GM19035 (cell line): Measurements from ENCODE around the gene HCN2.
"Not testable (repeated sequence)": the region's sequence is repeated elsewhere in the genome, so short reads cannot be mapped to it uniquely, and the experiment has no call there.

ENCODE experiments used
- ATAC-seq: cut with Tn5 transposase; IDR thresholded peaks from one replicate; pipeline ENCODE4 v1.9.1; 2021; ENCODE audit not compliant: unreplicated experiment

HCN2 gene

DNA sequence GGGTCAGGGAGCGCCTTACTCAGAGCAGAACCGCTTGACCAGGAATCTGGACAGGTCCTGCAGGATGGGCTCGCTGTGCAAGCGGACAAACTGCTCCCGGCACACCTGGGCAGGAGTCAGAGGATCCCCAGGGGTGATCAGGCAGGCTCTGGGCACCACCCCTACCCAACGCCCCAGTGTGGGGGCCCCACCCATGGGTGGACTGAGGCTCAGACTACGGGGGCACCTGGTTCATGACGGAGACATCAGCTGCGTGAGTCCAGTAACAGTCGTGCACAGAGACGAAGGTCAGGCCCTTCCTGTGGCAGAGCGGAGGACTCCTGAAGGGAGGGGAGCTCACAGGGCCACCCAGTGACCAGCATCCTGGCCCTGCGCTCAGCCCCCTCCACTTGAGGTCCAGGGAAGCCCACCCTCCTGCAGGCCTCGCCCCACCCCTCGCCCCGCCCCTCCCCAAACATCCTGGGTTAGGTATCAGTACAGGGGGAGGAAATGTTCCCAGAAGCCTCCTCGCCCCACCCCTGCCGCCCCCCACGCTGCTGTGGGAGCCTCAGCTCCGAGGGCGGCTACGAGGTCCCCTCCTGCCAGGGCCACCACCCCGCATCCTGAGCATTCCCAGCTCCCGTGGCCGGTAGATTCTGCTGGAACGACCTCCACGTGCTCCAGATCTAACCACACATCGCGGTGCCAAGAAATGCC, 28.0 kb downstream of the HCN2 start:
- no peak for ATAC-seq

GRCh38 chr19:618247-618619, 28.6 kb downstream of the HCN2 start:
- ATAC-seq = no peak

DNA sequence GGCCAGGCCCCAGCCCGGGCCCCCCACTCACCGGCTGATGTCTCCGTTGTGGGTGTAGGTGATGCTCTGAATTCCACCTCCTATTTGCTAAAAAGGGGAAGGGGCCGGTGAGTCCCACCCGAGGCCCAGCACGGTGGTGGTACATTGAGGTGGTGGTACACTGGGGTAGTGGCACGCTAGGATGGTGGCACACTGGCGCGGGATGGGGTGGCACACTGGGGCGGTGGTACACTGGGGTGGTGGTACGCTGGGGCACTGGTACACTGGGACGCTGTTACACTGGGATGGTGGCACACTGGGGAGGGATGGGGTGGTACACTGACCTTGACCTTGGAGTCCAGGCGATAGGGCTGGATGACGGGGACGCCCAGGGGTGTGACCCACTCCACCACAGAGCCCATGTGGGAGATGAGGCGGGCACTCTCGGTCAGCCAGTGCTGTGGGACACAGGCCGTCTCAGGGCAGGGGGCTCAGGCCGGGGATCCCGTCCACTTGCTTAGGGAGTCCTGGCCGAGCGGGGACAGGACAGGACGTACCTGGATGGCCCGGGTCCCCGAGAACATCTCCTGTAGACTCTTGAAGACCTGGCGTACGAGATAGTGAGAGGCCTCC, 29.1 kb downstream of the HCN2 start:
- no peak for ATAC-seq

GRCh38 chr19:619286-620002, 29.8 kb downstream of the HCN2 start:
- ATAC-seq = no peak

DNA sequence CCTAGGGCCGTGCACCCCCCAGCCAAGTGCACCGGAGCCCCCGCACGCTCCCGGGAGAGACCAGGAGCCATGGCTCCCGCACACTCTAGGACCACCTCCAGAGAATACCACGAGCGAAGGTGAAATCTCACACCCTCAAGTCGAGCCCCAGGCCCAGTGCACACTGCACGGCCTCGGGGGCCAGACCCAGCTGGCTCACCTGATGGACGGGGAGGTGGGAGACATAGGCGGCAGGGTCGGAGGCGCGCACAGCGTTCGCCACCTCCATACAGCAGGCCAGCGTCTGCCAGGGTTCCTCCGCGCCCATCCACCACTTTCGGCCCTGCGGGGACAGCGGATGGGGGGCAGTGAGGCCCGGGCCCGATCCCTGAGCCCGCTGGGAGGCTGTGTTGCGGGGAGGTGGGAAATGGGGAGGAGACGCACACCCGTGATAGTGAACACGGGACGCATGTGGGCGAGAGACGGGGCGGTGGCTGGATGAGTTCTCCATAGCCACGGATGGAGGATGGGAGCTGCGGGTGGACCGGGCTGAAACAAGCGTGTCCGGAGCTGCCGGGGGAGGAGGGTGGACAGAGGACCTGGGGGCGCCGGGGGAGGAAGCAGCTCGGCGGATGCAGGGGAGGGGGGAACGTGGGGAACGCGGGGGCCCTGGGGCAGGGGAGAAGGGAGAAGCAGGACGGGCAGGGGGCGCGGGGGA, 30.6 kb downstream of the HCN2 start:
- no peak for ATAC-seq

GRCh38 chr19:621191-621590, 31.5 kb downstream of the HCN2 start:
- not testable (repeated sequence) for ATAC-seq

GRCh38 chr19:621819-622218, 32.1 kb downstream of the HCN2 start:
- no peak for ATAC-seq

DNA sequence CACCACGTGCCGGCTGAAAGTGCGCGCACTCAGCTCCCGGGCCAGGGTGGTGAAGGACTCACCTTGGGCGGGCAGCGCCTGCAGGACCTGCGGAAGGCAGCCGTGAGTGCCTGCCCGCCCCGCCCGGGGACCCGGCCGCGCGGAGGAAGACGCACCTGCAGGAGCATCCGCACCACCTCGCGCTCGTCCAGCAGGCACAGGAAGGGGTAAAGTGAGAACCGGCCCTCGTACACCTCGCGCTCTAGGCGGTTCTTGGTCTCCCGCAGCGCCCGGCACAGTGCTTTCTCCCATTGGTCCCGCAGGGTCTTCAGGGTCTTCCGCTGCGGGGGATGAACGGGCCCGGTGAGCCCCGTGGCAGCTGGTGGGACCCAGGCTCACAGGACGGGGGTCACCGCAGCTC, 33.0 kb downstream of the HCN2 start:
- ATAC-seq = no peak

- no peak for ATAC-seq
Observed at GRCh38 chr19:623175-623916, 33.7 kb downstream of the HCN2 start.

DNA sequence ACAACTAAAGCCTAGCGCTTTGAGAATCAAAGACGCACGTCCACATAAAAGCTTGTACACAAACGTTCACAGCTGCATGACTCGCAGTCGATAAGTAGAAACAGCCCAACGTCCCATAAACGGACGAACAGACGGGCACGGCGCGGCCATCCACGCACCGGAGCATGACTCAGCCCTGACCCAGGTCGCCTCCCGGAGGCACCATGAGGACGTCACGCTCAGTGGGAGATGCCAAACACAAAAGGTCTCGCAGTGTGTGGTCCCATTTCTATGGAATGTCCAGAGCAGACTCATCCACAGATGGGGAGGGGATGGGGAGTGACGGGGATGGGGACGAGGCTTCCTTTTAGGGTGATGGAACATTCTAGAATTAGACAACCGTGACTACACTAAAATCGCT, 34.3 kb downstream of the HCN2 start:
- no peak for ATAC-seq

DNA sequence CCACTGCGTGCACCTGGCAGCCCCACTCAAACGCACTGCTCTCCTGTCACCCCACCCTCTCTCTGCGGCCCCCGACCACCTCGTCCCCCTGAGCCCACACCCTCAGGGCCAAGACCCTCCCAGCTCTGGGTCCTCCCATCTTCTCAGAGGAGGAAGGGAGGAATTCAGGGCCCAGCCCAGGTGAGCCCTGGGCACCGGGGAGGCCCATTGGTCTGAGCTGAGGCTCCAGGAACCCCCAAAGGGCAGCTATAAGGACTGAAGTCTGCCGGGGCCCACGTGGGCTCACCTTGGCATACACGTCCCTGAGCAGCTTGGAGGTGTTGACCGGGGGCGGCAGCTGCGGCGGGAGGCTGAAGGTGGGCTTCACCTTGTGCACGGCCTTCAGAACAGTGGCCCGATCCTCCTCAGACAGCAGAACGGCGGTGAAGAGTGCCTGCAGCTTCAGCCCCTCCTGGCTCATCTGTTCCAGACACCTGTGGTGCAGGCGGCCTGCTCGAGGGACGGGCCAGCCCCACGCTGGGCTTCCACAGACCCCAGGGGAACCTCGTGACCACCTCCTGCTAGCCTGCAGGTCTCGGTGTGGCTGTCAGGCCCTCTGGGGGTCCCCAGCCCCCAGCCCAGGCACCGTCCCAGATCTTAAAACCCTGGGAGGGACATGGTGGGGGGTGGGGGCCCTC, 34.9 kb downstream of the HCN2 start:
- ATAC-seq = no peak

GRCh38 chr19:625257-625656, 35.6 kb downstream of the HCN2 start:
- no peak for ATAC-seq

GRCh38 chr19:626566-626965, 36.9 kb downstream of the HCN2 start:
- not testable (repeated sequence) for ATAC-seq

GRCh38 chr19:628168-628567, 38.5 kb downstream of the HCN2 start:
- ATAC-seq = no peak

DNA sequence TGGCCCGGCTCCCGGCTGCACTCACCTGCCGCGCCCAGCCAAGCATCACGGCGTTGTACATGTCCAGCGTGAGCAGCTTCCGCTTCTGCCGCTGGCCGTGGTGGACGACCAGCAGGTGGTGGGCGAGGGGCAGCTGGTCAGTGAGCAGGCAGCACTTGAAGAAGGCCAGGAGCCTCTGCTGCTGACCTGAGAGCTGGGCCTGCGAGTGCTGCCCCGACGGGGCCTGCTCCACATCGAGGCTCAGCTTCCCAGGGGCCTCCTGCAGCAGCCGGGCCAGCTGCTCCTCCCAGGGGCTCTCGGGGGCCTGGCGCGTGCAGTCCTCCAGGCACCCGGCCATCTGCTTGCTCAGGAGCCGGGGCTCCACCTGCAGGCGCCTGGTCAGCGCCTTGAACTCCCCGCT, 39.8 kb downstream of the HCN2 start:
- ATAC-seq = not testable (repeated sequence)

GRCh38 chr19:629961-630714, 40.5 kb downstream of the HCN2 start:
- ATAC-seq = no peak

DNA sequence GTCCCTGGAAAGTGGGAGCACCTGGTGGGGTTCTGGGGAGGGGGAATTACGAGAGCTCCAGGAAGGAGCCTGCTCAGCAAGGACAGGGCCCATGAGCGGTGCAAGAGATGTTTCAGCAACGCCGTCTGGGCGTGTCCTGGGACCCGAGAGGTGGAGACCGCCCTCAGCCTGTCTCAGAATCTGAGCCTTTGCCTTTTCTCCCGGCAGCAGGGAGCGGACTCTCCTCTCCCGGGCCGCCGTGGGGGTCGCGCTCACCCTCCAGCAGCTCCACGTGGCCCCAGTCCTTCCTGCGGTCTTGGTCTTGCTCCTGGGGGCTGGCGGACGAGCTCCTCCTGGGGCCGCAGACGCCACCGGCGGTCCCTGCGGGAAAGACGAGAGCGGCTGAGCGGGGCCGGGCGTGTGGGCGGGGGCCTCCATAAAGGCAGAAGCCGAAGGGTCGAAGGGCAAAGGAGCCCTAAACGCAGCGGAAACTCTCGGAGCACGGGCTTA, 42.9 kb downstream of the HCN2 start:
- ATAC-seq = peak; percentile 19

GRCh38 chr19:633068-633785, 43.5 kb downstream of the HCN2 start, which contains the start of gene POLRMT:
Gene POLRMT, minus strand, starts transcription at chr19:633537. Its CDS starts 25 bp downstream, at chr19:633512.
- peak; percentile 81 for ATAC-seq
